Tongue (tissue), 3 donors: ENCODE data around the gene PGAM5. TPM values are rescaled to one million over a fixed set of nuclear protein-coding genes. Genes with fewer than 3 reads are reported as not detected.
"Not testable (repeated sequence)": the region's sequence is repeated elsewhere in the genome, so short reads cannot be mapped to it uniquely, and the experiment has no call there.

Experiments used
- DNase-seq: peaks from one replicate; pipeline ENCODE4 v3.0.0-alpha.2; 2015
- small RNA-seq: library from RNA; depleted of rRNA; stranded (forward); fragments of <200 nt; gene quantifications from one replicate; pipeline ENCODE3, GENCODE V24; 2014; ENCODE audit warnings: low replicate concordance
- total RNA-seq: library from RNA; depleted of rRNA; stranded (reverse); fragments of >200 nt; gene quantifications from one replicate; pipeline ENCODE4 v1.2.3, GENCODE V29; 2014

The PGAM5 gene
- total RNA-seq, 1 donor from 2014 or later, result 24.1 TPM

DNA sequence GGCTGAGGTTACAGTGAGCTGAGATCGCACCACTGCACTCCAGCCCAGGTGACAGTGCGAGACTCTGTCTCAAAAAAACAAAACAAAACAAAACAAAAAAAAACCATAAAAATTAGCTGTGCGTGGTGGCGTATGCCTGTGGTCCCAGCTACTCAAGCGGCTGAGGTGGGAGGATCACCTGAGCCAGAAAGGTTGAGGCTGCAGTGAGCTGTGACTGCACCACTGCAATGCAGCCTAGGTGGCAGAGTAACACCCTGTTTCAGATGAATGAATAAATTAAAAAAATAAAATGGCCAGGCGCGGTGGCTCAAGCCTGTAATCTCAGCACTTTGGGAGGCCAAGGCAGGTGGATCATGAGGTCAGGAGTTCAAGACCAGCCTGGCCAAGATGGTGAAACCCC lies 43.0 kb downstream of the PGAM5 start:
- DNase-seq, result not testable (repeated sequence)

DNA sequence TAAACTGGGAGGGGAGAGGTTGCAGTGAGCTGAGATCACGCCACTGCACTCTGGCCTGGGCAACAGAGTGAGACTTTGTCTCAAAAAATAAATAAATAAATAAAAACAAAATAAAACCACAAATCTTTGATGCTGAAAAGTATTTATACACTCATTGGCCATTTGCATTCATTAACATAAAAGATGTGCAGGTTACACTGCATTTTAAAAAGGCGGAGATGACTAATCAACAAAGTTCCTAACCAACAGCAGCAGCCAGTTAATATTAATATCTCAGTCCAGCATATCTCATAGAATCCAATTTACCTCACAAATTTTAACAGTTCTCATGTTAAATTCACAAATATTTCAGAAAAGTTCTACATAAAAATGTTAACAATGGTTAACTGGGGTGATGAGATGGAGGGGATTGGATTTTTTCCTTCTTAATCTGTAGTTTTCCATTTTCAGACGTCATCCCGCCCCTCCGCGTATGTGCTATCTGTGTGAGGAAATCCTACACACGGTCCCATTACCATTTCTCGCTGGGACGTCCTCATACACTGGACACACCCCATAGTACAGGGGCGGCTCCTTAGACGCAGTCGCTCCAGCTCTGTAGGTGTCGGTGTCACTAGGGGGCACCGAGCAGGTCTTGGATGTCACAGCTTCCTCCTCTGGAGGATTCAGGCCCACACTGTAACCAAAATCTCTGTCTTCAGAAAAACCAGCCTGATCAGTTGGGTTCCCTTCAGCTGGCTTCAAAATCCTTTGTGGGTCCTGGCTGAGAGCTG lies 43.7 kb downstream of the PGAM5 start:
- no peak for DNase-seq

DNA sequence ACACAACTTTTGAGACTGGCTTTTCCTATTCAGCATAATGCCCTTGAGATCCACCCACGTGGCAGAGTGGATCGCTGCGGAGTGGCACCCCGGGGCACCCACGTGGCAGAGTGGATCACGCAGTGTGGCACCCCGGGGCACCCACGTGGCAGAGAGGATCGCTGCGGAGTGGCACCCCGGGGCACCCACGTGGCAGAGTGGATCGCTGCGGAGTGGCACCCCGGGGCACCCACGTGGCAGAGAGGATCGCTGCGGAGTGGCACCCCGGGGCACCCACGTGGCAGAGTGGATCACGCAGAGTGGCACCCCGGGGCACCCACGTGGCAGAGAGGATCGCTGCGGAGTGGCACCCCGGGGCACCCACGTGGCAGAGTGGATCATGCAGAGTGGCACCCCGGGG lies 48.2 kb downstream of the PGAM5 start:
- not testable (repeated sequence) for DNase-seq

DNA sequence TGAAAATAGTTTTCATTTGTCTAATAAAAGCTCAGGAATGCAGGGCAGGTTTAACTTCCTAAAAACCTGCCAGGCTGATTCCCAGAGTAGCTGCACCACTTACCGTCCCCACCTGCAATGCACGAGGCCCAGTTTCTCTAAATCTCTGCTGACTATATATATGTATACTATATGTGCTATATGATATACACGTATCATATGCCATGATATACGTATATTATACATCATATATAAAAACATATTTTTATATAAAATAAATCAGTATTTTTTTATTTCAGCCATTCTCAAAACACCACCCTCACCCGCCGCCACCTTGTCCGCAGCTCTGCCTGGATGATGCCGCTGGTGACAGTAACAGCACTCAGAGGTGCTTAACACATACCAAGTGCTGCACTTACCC lies 48.7 kb downstream of the PGAM5 start:
- no peak for DNase-seq

DNA sequence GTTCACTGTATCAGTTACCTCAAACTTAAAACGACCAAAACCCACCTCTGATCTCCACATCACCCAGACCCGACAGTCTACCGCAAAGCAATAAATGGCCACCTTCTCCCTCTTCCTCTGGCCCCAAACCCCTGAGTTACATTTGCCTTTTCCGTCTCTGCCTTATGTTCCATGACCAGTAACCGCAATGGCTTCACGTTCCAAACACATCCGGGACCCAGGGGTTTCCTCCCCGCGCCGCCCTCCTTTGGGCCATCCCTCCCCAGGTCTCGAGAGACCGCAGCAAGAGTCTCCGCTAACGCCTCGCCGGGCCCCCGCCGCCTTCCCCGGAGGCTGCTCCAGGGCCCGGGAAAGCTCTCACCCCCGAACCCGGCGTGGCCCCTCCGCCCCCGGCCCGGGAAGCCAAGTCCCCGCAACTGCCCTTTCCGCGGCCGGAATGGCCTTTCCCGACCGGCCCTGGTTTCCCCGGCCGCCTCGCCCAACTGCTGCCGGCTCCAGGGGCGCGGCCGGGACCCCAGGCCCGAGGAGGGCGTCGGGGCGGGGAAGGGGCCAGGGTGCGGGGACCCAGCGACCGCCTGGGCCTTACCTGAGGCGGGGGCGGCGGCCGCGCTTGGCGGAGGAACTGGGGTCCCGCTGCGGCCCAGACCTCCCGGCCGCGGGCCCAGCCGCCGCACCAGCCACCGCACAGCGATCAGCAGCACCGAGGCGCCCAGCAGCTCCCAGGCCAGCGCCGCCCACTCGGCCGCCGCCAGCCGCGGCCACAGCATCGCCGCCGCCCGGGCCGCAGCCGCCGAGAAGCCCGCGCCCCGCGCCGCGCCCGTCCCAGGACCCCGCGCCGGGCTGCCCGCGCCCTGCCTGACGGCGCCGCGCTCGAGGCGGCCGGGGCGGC lies 50.6 kb downstream of the PGAM5 start, which contains the start of gene ANKLE2:
TSS of gene ANKLE2 (minus strand) at position 801 of the 889 bp plus-strand sequence. CDS start at position 767, 34 bp downstream.
- DNase-seq, result peak; percentile 64

- DNase-seq, result peak; percentile 96
These were observed 51.4 kb downstream of the PGAM5 start for GRCh38 chr12:132761921-132762583.

DNA sequence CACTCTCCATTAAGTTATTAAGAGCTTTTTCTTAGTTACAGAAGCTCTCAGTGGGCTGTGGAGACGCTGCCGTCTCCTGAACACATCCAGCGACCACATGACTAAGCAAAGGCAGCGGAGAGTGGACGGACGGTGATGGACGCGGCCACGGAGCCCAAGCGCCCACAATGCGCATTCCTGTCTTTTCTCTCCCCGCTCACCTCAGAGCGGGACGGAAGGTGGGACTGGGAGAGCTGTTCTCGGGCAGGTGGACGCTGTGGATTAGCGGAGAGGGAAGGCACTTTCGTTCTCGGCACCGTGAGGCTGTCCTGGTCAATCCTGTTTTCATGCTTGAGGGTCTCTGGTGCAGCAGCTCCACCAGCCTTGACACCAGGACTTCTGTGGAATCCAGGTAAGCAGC lies 53.6 kb downstream of the PGAM5 start:
- no peak for DNase-seq

GRCh38 chr12:132765361-132765760 lies 54.7 kb downstream of the PGAM5 start:
- no peak for DNase-seq

- peak; percentile 72 for DNase-seq
These were observed 55.9 kb downstream of the PGAM5 start for GRCh38 chr12:132766380-132767085.

DNA sequence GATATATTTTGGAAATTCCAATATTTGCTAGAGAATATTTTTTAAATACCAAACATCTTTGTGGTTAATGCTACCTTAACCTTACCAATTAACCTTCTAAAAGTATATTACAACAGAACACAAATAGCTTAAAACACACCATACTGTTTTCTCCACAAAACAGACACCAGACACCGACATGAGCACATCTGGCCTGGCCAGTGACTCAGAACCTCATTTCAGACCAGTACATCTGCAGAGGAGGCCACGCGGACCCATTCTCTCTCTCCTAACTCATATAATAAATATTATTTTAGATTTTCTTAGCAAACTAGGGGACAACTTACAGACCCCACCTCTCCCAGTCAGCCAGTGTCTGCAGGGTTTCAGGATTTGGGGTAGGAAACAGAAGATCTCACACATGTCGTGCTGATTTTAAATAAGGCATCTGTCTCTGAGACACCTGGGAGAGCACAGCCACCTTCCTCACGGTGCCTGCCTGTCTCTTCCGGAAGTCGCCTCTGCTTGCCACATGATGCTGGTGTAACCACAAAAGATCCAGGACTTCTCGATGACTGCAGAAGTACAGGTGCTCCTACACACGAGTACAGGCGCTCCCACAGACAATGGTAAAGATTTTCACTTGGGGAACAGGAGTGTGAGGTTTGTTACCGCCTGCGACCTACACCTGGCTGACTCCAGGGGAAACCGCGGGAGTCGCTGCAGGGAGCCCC lies 60.6 kb downstream of the PGAM5 start:
- no peak for DNase-seq

Small RNA genes lying within 50 kb of the gene (small RNA-seq; reads per million reads assigned to genes)
- gene RNA5SP379, result not detected

Other genes with a start within 250 kb of the PGAM5 start
- 10.2 TPM for gene FBRSL1, start 220.7 kb upstream of the PGAM5 start, total RNA-seq
- not detected for gene LRCOL1, start 100.3 kb upstream of the PGAM5 start, total RNA-seq
- not detected for gene P2RX2, start 92.1 kb upstream of the PGAM5 start, total RNA-seq
- gene POLE, start 23.5 kb upstream of the PGAM5 start, total RNA-seq, result 32.1 TPM
- 31.5 TPM for gene PXMP2, start 23.3 kb upstream of the PGAM5 start, total RNA-seq
- gene ANKLE2, start 51.0 kb downstream of the PGAM5 start, total RNA-seq, result 61.1 TPM
- gene GOLGA3, start 118.0 kb downstream of the PGAM5 start, total RNA-seq, result 91.2 TPM
- gene CHFR, start 176.8 kb downstream of the PGAM5 start, total RNA-seq, result 23.2 TPM
- 18.9 TPM for gene ZNF605, start 245.5 kb downstream of the PGAM5 start, total RNA-seq